ENCODE data around the gene SIRPB1.

DNA sequence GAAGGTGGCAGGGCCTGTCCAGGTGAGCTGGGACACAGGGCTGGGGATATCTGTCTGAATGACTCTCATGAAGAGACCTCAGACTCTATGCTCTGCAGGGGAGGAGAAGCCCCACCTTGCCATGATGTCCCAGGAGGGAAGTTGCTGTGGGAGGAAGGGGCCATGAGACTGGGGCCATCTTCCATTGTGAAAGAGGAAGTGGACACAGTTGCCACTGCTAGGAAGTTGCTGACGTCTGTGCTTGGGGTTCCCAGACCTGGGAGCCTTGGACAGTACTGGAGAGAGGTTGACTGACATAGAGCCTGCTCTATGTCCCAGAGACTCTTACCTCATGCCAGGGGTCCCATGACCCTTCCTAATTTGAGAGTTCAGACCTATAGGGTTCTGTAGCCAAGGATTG lies 24.5 kb downstream of the SIRPB1 start:
- TF ChIP-seq, protein P1, sequence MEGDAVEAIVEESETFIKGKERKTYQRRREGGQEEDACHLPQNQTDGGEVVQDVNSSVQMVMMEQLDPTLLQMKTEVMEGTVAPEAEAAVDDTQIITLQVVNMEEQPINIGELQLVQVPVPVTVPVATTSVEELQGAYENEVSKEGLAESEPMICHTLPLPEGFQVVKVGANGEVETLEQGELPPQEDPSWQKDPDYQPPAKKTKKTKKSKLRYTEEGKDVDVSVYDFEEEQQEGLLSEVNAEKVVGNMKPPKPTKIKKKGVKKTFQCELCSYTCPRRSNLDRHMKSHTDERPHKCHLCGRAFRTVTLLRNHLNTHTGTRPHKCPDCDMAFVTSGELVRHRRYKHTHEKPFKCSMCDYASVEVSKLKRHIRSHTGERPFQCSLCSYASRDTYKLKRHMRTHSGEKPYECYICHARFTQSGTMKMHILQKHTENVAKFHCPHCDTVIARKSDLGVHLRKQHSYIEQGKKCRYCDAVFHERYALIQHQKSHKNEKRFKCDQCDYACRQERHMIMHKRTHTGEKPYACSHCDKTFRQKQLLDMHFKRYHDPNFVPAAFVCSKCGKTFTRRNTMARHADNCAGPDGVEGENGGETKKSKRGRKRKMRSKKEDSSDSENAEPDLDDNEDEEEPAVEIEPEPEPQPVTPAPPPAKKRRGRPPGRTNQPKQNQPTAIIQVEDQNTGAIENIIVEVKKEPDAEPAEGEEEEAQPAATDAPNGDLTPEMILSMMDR (IDR thresholded peaks at IDR 0.05), result no peak
- TF ChIP-seq POLR2A (IDR thresholded peaks at IDR 0.05), result no peak
